IMR-90 (cell line): ENCODE data around the gene ERCC6. TPM values are rescaled to one million over a fixed set of nuclear protein-coding genes. Genes with fewer than 3 reads are reported as not detected.

ENCODE experiments used
- ATAC-seq: fragments of 200-7000 bp; cut with Tn5 transposase; 2 replicates; pipeline ENCODE4 v1.9.1; 2020; ENCODE audit warnings: low read depth, mild to moderate bottlenecking, moderate library complexity
- BruUV-seq: library from RNA; stranded (reverse); fragments of 400-500 nt; replicated peaks from 2 replicates; lab custom pipeline; 2021; lab: Mats Ljungman, UMichigan
- CTCF ChIA-PET: fragments of 300-600 bp; formaldehyde crosslinking; extraction: SDS; loops from one replicate; lab custom pipeline; 2021; ENCODE audit warnings: antibody characterized with exemption; lab: Yijun Ruan, JAX
- POLR2A ChIA-PET: fragments of 300-600 bp; sonication (Branson Sonifier 250); formaldehyde crosslinking; loops from one replicate; lab custom pipeline; 2022; ENCODE audit warnings: antibody characterized with exemption; ENCODE audit not compliant: unreplicated experiment; lab: Charles Lee
- DNase-seq: peaks from one replicate; pipeline ENCODE4 v3.0.0; 2013
- H2AFZ ChIP-seq: replicated peaks from 2 replicates; pipeline ENCODE3; 2013; ENCODE audit warnings: low read length, mild to moderate bottlenecking; ENCODE audit not compliant: poor library complexity
- H2AK5ac ChIP-seq: 2 replicates; pipeline ENCODE4 v1.6.1; 2013; ENCODE audit warnings: low read depth, low read length, inconsistent platforms
- H2AK9ac ChIP-seq: replicated peaks from 2 replicates; pipeline ENCODE3; 2013; ENCODE audit warnings: mild to moderate bottlenecking, low read depth, low read length, moderate library complexity; ENCODE audit not compliant: poor library complexity
- H2BK120ac ChIP-seq: 2 replicates; pipeline ENCODE4 v1.6.1; 2013; ENCODE audit warnings: low read depth, low read length, inconsistent platforms
- H2BK15ac ChIP-seq: 3 replicates; pipeline ENCODE4 v1.6.1; 2013; ENCODE audit warnings: low read depth, low read length, inconsistent platforms
- H2BK20ac ChIP-seq: 2 replicates; pipeline ENCODE4 v1.6.1; 2013; ENCODE audit warnings: low read depth, mild to moderate bottlenecking, inconsistent platforms, low read length, moderate library complexity
- H2BK5ac ChIP-seq: 2 replicates; pipeline ENCODE4 v1.6.1; 2013; ENCODE audit warnings: mild to moderate bottlenecking, low read depth, low read length, inconsistent platforms; ENCODE audit not compliant: poor library complexity, severe bottlenecking
- H3K14ac ChIP-seq: replicated peaks from 2 replicates; pipeline ENCODE4 v1.6.1; 2013; ENCODE audit warnings: low read depth, low read length, inconsistent platforms
- H3K18ac ChIP-seq: 2 replicates; pipeline ENCODE4 v1.6.1; 2013; ENCODE audit warnings: low read depth, low read length, control low read depth
- H3K23ac ChIP-seq: 2 replicates; pipeline ENCODE4 v1.6.1; 2013; ENCODE audit warnings: low read depth, low read length, inconsistent platforms
- H3K27ac ChIP-seq: 2 replicates; pipeline ENCODE4 v1.5.1; 2013; ENCODE audit warnings: mild to moderate bottlenecking, control low read depth, low read length; ENCODE audit not compliant: insufficient read depth
- H3K27me3 ChIP-seq: 2 replicates; pipeline ENCODE4 v1.6.1; 2013; ENCODE audit warnings: low read length; ENCODE audit not compliant: control insufficient read depth, insufficient read depth
- H3K36me3 ChIP-seq: 2 replicates; pipeline ENCODE4 v1.6.1; 2013; ENCODE audit warnings: low read length, mixed read lengths; ENCODE audit not compliant: control insufficient read depth, insufficient read depth
- H3K4ac ChIP-seq: 2 replicates; pipeline ENCODE4 v1.6.1; 2013; ENCODE audit warnings: low read depth, low read length, inconsistent platforms
- H3K4me1 ChIP-seq: 2 replicates; pipeline ENCODE4 v1.6.1; 2013; ENCODE audit warnings: low read length, mixed read lengths; ENCODE audit not compliant: control insufficient read depth, insufficient read depth
- H3K4me2 ChIP-seq: 2 replicates; pipeline ENCODE4 v1.6.1; 2013; ENCODE audit warnings: low read depth, mild to moderate bottlenecking, control low read depth, low read length, moderate library complexity
- H3K4me3 ChIP-seq: 2 replicates; pipeline ENCODE4 v1.5.1; 2013; ENCODE audit warnings: low read depth, mild to moderate bottlenecking, control low read depth, low read length, moderate library complexity; ENCODE audit not compliant: insufficient read depth
- H3K56ac ChIP-seq: 2 replicates; pipeline ENCODE4 v1.6.1; 2013; ENCODE audit warnings: low read length, inconsistent platforms; ENCODE audit not compliant: insufficient read depth; ENCODE audit errors: extremely low read depth
- H3K79me1 ChIP-seq, 2 experiments: 2 replicates each; pipeline ENCODE4 v1.6.1; 2013; ENCODE audit warnings: low read length in 2 of 2, inconsistent platforms in 1 of 2, low read depth in 1 of 2
- H3K9ac ChIP-seq: 2 replicates; pipeline ENCODE4 v1.6.1; 2013; ENCODE audit warnings: low read depth, low read length, control low read depth
- H3K9me1 ChIP-seq: 2 replicates; pipeline ENCODE4 v1.6.1; 2013; ENCODE audit warnings: low read length, inconsistent platforms; ENCODE audit not compliant: insufficient read depth
- H3K9me3 ChIP-seq: 2 replicates; pipeline ENCODE4 v1.6.1; 2013; ENCODE audit warnings: low read length; ENCODE audit not compliant: control insufficient read depth, insufficient read depth
- H4K20me1 ChIP-seq: 2 replicates; pipeline ENCODE4 v1.6.1; 2013; ENCODE audit warnings: low read length, inconsistent platforms; ENCODE audit not compliant: insufficient read depth
- H4K5ac ChIP-seq: 2 replicates; pipeline ENCODE4 v1.6.1; 2013; ENCODE audit warnings: mild to moderate bottlenecking, low read depth, low read length, control low read depth
- H4K8ac ChIP-seq, 2 experiments: 2 replicates each; pipeline ENCODE4 v1.6.1; 2013; ENCODE audit warnings: low read depth in 2 of 2, low read length in 2 of 2, control low read depth in 1 of 2, inconsistent platforms in 1 of 2
- H4K91ac ChIP-seq: 2 replicates; pipeline ENCODE4 v1.6.1; 2013; ENCODE audit warnings: low read depth, low read length, inconsistent platforms; ENCODE audit not compliant: insufficient read depth
- BHLHE40 ChIP-seq: fragments of 150-350 bp; IDR thresholded peaks from 2 replicates; pipeline ENCODE4 v1.6.1; 2016; ENCODE audit warnings: mild to moderate bottlenecking, low read depth, low read length
- FOS ChIP-seq: fragments of 150-350 bp; IDR thresholded peaks from 2 replicates; pipeline ENCODE4 v1.6.1; 2016; ENCODE audit warnings: low read depth, low read length
- MAFK ChIP-seq: IDR thresholded peaks from 2 replicates; pipeline ENCODE4 v1.6.1; 2012; ENCODE audit warnings: low read depth, low read length, improper control_type of control experiment
- RAD21 ChIP-seq: IDR thresholded peaks from 2 replicates; pipeline ENCODE4 v1.6.1; 2012; ENCODE audit warnings: low read length, improper control_type of control experiment
- SMC3 ChIP-seq: fragments of 150-350 bp; IDR thresholded peaks from 2 replicates; pipeline ENCODE4 v1.6.1; 2016; ENCODE audit warnings: low read depth, mild to moderate bottlenecking, antibody characterized with exemption, low read length, moderate library complexity
- WGBS, 2 experiments: methylation state at CpG; one replicate each; pipeline versions ENCODE4 v1.1.5 to v1.1.7; 2013; ENCODE audit warnings: missing lambda C conversion rate in 2 of 2; ENCODE audit not compliant: insufficient read length in 1 of 2; ENCODE audit errors: extremely low coverage in 2 of 2; 5-methylcytosine and 5-hydroxymethylcytosine counted together
- dilution Hi-C: fragments of 300-500 bp; cut with HindIII; formaldehyde crosslinking; loops from one replicate; pipeline ENCODE4 v1.14.3; 2018; ENCODE audit warnings: low sequenced_read_pairs; ENCODE audit not compliant: unreplicated experiment
- in situ Hi-C: fragments of 300-500 bp; cut with MboI; formaldehyde crosslinking; loops from 3 replicates; pipeline ENCODE4 v1.14.3; 2019; ENCODE audit warnings: low sequenced_read_pairs, inconsistent platforms, mixed read lengths
- intact Hi-C: fragments of 100-400 bp; cut with micrococcal nuclease; formaldehyde crosslinking; loops from 2 replicates; pipeline ENCODE4 v1.10.0; 2022
- polyA plus RNA-seq, 3 experiments: library from polyadenylated mRNA; depleted of rRNA; stranded (reverse); fragments of >200 nt; gene quantifications; 2 replicates each; pipeline ENCODE4 v1.2.3, GENCODE V29; 2012; ENCODE audit warnings: low replicate concordance in 1 of 3
- total RNA-seq: library from RNA; depleted of rRNA; stranded (reverse); fragments of >200 nt; gene quantifications from 2 replicates; pipeline ENCODE4 v1.2.3, GENCODE V29; 2012
- TF ChIP-seq, protein P1 (sequence below): fragments of 150-350 bp; IDR thresholded peaks from 2 replicates; pipeline ENCODE4 v1.6.1; 2016; ENCODE audit warnings: low read depth, mild to moderate bottlenecking, low read length, moderate library complexity, borderline replicate concordance
- TF ChIP-seq, protein P2 (sequence below): conservative IDR thresholded peaks from 2 replicates; pipeline ENCODE4 v1.5.1; 2012; ENCODE audit warnings: mild to moderate bottlenecking, low read depth, low read length, improper control_type of control experiment

ERCC6 gene
- total and polyA plus RNA-seq, 2 of the 4 experiments (the other 2 are of a cell fraction) = 7.3 to 14.9 TPM

DNA sequence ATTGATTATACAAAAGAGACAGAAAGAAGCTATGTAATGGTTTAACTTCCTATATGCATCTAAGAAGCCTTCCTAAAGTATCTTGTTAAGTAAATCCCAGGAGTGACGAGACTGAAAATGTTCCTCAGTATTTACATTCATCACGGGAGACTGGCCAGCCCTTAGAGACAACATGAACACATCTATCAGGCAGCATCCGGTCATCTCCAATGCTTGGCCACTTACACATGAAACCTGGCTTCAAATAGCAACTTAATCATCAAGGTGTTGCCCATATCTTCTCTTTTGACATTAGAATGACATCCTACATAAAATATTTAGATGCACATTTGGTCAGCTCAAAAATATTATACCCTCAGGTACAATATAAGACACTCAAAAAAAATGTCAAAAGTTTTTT lies 33.8 kb downstream of the ERCC6 start:
- Histone ChIP-seq H3K23ac (no peak overlapping the region), H2AK5ac (no peak overlapping the region), H3K4ac (no peak overlapping the region), H3K79me1 (no peaks in the 10 kb centered on the region), H3K36me3 (0 out of 2 replicates have a peak, but pooled peaks cover 1% of the 10 kb centered on the region), H3K27ac (no peak overlapping the region), H4K5ac (no peak overlapping the region), H4K91ac (no peak overlapping the region), H3K4me1 (peaks cover 2% of the 10 kb centered on the region; the same call in 1 of the 2 replicates), H3K4me3 (no peak overlapping the region), H2AFZ (no peak overlapping the region), H2BK15ac (no peak overlapping the region), H4K8ac (no peak overlapping the region), H2BK20ac (no peak overlapping the region), H3K9me1 (no peaks in the 10 kb centered on the region; the same call in 1 of the 2 replicates), H2BK5ac (no peak overlapping the region), H3K27me3 (no peaks in the 10 kb centered on the region), H3K9me3 (no peaks in the 10 kb centered on the region), H2AK9ac (no peak overlapping the region), H3K9ac (no peak overlapping the region), H3K14ac (no peak overlapping the region), H4K20me1 (no peaks in the 10 kb centered on the region), H3K18ac (no peak overlapping the region), H3K4me2 (no peak overlapping the region), H3K56ac (no peak overlapping the region), H2BK120ac (no peak overlapping the region)
- 40% methylated on average over 1 of the region's 3 CpGs; no CpG with 5 or more reads in 1 of the 2 experiments for WGBS, 2 experiments
- in situ Hi-C loops = loop anchor here (25.0 kb wide), 1 partner anchor 943 kb away; no protein-coding TSS in a partner anchor
- no TSS peak for BruUV-seq
- CTCF ChIA-PET = no interaction called here
- dilution Hi-C loops = no loop called here
- no peak for DNase-seq
- POLR2A ChIA-PET = no interaction called here
- no peak for ATAC-seq
- TF ChIP-seq, protein P1, sequence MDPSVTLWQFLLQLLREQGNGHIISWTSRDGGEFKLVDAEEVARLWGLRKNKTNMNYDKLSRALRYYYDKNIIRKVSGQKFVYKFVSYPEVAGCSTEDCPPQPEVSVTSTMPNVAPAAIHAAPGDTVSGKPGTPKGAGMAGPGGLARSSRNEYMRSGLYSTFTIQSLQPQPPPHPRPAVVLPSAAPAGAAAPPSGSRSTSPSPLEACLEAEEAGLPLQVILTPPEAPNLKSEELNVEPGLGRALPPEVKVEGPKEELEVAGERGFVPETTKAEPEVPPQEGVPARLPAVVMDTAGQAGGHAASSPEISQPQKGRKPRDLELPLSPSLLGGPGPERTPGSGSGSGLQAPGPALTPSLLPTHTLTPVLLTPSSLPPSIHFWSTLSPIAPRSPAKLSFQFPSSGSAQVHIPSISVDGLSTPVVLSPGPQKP = no peak
- no peak for TF ChIP-seq SMC3
- TF ChIP-seq FOS = no peak
- TF ChIP-seq BHLHE40 = no peak
- TF ChIP-seq RAD21 = no peak
- TF ChIP-seq, protein P2, sequence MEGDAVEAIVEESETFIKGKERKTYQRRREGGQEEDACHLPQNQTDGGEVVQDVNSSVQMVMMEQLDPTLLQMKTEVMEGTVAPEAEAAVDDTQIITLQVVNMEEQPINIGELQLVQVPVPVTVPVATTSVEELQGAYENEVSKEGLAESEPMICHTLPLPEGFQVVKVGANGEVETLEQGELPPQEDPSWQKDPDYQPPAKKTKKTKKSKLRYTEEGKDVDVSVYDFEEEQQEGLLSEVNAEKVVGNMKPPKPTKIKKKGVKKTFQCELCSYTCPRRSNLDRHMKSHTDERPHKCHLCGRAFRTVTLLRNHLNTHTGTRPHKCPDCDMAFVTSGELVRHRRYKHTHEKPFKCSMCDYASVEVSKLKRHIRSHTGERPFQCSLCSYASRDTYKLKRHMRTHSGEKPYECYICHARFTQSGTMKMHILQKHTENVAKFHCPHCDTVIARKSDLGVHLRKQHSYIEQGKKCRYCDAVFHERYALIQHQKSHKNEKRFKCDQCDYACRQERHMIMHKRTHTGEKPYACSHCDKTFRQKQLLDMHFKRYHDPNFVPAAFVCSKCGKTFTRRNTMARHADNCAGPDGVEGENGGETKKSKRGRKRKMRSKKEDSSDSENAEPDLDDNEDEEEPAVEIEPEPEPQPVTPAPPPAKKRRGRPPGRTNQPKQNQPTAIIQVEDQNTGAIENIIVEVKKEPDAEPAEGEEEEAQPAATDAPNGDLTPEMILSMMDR = no peak
- TF ChIP-seq MAFK = no peak
- intact Hi-C loops = no loop called here
